Tibial nerve (tissue), 4 donors: ENCODE results near the gene CARD18.

ENCODE experiments used
- EP300 ChIP-seq, 2 donors: sonication (generic); formaldehyde crosslinking; IDR thresholded peaks; one replicate each; pipeline ENCODE4 v1.6.1; 2017; ENCODE audit warnings: antibody characterized with exemption in 2 of 2, mild to moderate bottlenecking in 1 of 2
- POLR2A ChIP-seq, 2 donors: fragments of 450-650 bp; IDR thresholded peaks; one replicate each; pipeline ENCODE4 v1.6.1; 2017; ENCODE audit warnings: antibody characterized with exemption in 2 of 2, mild to moderate bottlenecking in 2 of 2, moderate library complexity in 2 of 2
- TF ChIP-seq, protein P1 (sequence below), 5 experiments: fragments of 200-600 bp in 3 of 5; fragments of 450-650 bp in 2 of 5; sonication (generic) in 3 of 5; IDR thresholded peaks; one replicate each; pipeline ENCODE4 v1.5.1; 2016 to 2019; ENCODE audit warnings: antibody characterized with exemption in 5 of 5, mild to moderate bottlenecking in 3 of 5, moderate library complexity in 2 of 5

DNA sequence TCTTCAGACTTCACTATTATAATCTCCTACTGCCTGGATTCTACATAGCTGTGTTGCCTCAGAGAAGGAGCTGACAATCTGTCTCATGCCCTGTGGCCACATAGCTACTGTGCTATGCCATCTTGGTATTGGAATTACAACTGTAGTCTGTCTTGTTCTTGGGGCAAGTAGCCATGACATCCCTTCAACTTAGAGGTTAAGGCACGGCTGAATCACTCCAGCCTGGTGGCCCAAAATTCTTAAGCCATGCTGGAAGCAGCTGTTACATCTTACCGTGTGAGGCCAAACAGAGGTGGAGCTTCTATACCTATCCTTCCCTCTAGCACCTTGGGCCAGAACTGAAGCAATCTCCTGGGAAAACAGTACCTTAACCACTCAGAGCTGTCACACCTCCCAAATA, 14.8 kb downstream of the CARD18 start:
- TF ChIP-seq, protein P1, sequence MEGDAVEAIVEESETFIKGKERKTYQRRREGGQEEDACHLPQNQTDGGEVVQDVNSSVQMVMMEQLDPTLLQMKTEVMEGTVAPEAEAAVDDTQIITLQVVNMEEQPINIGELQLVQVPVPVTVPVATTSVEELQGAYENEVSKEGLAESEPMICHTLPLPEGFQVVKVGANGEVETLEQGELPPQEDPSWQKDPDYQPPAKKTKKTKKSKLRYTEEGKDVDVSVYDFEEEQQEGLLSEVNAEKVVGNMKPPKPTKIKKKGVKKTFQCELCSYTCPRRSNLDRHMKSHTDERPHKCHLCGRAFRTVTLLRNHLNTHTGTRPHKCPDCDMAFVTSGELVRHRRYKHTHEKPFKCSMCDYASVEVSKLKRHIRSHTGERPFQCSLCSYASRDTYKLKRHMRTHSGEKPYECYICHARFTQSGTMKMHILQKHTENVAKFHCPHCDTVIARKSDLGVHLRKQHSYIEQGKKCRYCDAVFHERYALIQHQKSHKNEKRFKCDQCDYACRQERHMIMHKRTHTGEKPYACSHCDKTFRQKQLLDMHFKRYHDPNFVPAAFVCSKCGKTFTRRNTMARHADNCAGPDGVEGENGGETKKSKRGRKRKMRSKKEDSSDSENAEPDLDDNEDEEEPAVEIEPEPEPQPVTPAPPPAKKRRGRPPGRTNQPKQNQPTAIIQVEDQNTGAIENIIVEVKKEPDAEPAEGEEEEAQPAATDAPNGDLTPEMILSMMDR (IDR thresholded peaks at IDR 0.05): no peak
- no peak for TF ChIP-seq EP300 (IDR thresholded peaks at IDR 0.05)
- no peak for TF ChIP-seq POLR2A (IDR thresholded peaks at IDR 0.05)
